GM19324 (cell line): Measurements from ENCODE around the gene MT1H.

Experiments used
- ATAC-seq: cut with Tn5 transposase; IDR thresholded peaks from one replicate; pipeline ENCODE4 v1.9.1; 2021; ENCODE audit warnings: mild to moderate bottlenecking, moderate library complexity; ENCODE audit not compliant: unreplicated experiment, low FRiP score

Gene MT1H

GRCh38 chr16:56635441-56635967 lies 34.1 kb upstream of the MT1H start:
- no peak for ATAC-seq

- no peak for ATAC-seq
Measured at GRCh38 chr16:56636616-56637413, 32.8 kb upstream of the MT1H start.

- no peak for ATAC-seq
Measured at GRCh38 chr16:56637814-56638750, 31.5 kb upstream of the MT1H start, which contains the start of gene MT1A. MT1A (plus strand) TSS chr16:56638666; CDS start chr16:56638739, 73 bp downstream.

- ATAC-seq = no peak
Measured at GRCh38 chr16:56639045-56639444, 30.6 kb upstream of the MT1H start.

GRCh38 chr16:56640076-56640475 lies 29.5 kb upstream of the MT1H start:
- no peak for ATAC-seq

GRCh38 chr16:56641166-56641565 lies 28.4 kb upstream of the MT1H start:
- no peak for ATAC-seq

GRCh38 chr16:56643080-56643778 lies 26.4 kb upstream of the MT1H start:
- ATAC-seq = peak; percentile 83

GRCh38 chr16:56643833-56644232 lies 25.8 kb upstream of the MT1H start:
- ATAC-seq = no peak

- no peak for ATAC-seq
Measured at GRCh38 chr16:56645311-56645710, 24.3 kb upstream of the MT1H start.

GRCh38 chr16:56645838-56646237 lies 23.8 kb upstream of the MT1H start:
- ATAC-seq = no peak

GRCh38 chr16:56647641-56648431 lies 21.8 kb upstream of the MT1H start:
- ATAC-seq = no peak

- ATAC-seq = no peak
Measured at GRCh38 chr16:56649271-56649670, 20.3 kb upstream of the MT1H start.

- no peak for ATAC-seq
Measured at GRCh38 chr16:56649820-56650219, 19.8 kb upstream of the MT1H start.

- no peak for ATAC-seq
Measured at GRCh38 chr16:56651586-56651985, 18.0 kb upstream of the MT1H start, which contains the start of gene MT1B. MT1B (plus strand) TSS chr16:56651886; CDS start chr16:56651954, 68 bp downstream.

- no peak for ATAC-seq
Measured at GRCh38 chr16:56652600-56652999, 17.0 kb upstream of the MT1H start.

GRCh38 chr16:56653218-56653617 lies 16.4 kb upstream of the MT1H start:
- ATAC-seq = no peak

GRCh38 chr16:56657555-56658326 lies 11.9 kb upstream of the MT1H start, which contains the start of gene MT1F:
MT1F (plus strand) TSS chr16:56657959; CDS start chr16:56658059, 100 bp downstream.
- ATAC-seq = no peak

GRCh38 chr16:56658327-56658875 lies 11.2 kb upstream of the MT1H start:
- ATAC-seq = no peak
